Heart right ventricle (tissue), 16 donors: ENCODE measurements around the gene AKAP13. TPM values are rescaled to one million over a fixed set of nuclear protein-coding genes. Genes with fewer than 3 reads are reported as not detected.

Source experiments
- ATAC-seq, 8 donors: fragments of 200-7000 bp; cut with Tn5 transposase; one replicate each; pipeline ENCODE4 v1.9.1; 2020; ENCODE audit warnings: mild to moderate bottlenecking in 8 of 8, moderate library complexity in 8 of 8, moderate number of reproducible peaks in 1 of 8
- DNase-seq, 2 donors: peaks; one replicate each; pipeline ENCODE4 v3.0.0-alpha.2; 2020
- H3K27ac ChIP-seq, 10 donors: fragments of 200-600 bp; sonication (generic) in 2 of 10; one replicate each; pipeline versions ENCODE4 v1.5.0 to v1.8.0; 2020 to 2022; ENCODE audit warnings: mild to moderate bottlenecking in 3 of 10
- H3K27me3 ChIP-seq, 7 donors: fragments of 200-600 bp; one replicate each; pipeline ENCODE4 v1.8.0; 2021 to 2022; ENCODE audit warnings: mild to moderate bottlenecking in 2 of 7
- H3K36me3 ChIP-seq, 9 donors: fragments of 200-600 bp; sonication (generic) in 1 of 9; one replicate each; pipeline versions ENCODE4 v1.5.0 to v1.8.0; 2020 to 2022; ENCODE audit warnings: mild to moderate bottlenecking in 2 of 9
- H3K4me1 ChIP-seq, 9 donors: fragments of 200-600 bp; sonication (generic) in 1 of 9; one replicate each; pipeline versions ENCODE4 v1.5.0 to v1.8.0; 2020 to 2022; ENCODE audit warnings: mild to moderate bottlenecking in 4 of 9
- H3K4me3 ChIP-seq, 10 donors: fragments of 200-600 bp; sonication (generic) in 2 of 10; one replicate each; pipeline versions ENCODE4 v1.5.0 to v1.8.0; 2020 to 2022; ENCODE audit warnings: mild to moderate bottlenecking in 7 of 10, moderate library complexity in 2 of 10
- H3K9me3 ChIP-seq, 11 donors: fragments of 200-600 bp in 10 of 11; sonication (generic) in 2 of 11; one replicate each; pipeline versions ENCODE4 v1.5.0 to v1.8.0; 2013 to 2022; ENCODE audit warnings: mild to moderate bottlenecking in 2 of 11, control low read depth in 1 of 11, moderate library complexity in 1 of 11
- CTCF ChIP-seq, 9 donors: fragments of 200-600 bp; sonication (generic) in 2 of 9; IDR thresholded peaks; one replicate each; pipeline versions ENCODE4 v1.5.0 to v1.8.0; 2021 to 2022; ENCODE audit warnings: antibody characterized with exemption in 9 of 9, mild to moderate bottlenecking in 5 of 9, moderate library complexity in 1 of 9
- WGBS, 2 donors: extraction: QIAGEN DNeasy Blood & Tissue Kit; methylation state at CpG; one replicate each; pipeline ENCODE4 v1.1.7; 2013; ENCODE audit warnings: inconsistent platforms in 1 of 2; 5-methylcytosine and 5-hydroxymethylcytosine counted together
- intact Hi-C, 10 donors: fragments of 100-400 bp; cut with DNase I; formaldehyde crosslinking; loops; one replicate each; pipeline versions ENCODE4 v1.11.1 to v1.14.2; 2022
- polyA plus RNA-seq, 2 donors: library from polyadenylated mRNA; stranded (reverse); fragments of 200-250 nt; gene quantifications; one replicate each; pipeline ENCODE4 v1.2.3, GENCODE V29; 2013
- total RNA-seq, 10 donors: library from RNA; stranded (reverse); fragmentation: NEBNext Ultra II Directional in 3 of 10; extraction: Animal tissue kit (Norgen Biotek cat#: 25700) in 3 of 10; gene quantifications; one replicate each; pipeline versions ENCODE4 v1.2.1 to v1.2.4, GENCODE V29; 2021 to 2023
- donor health status: Arrhythmogenic right ventricular cardiomyopathy.
- donor health status: ischemic (EF 13 %, LVEDD 7.1; RV severe dilation, severe dysfunction).
- donor health status: healthy with polysubstance abuse.
- donor health status: DM: no; HTN: yes; CAD: no.
- donor health status: DM: no; HTN: no; CAD: no.
- donor health status: ischemic (EF 25% LVEDD 6.9; RV normal size, moderate dysfunction).
- donor health status: ischemic (EF 25% LVEDD 5.7; RV mildly dilated, moderate dysfunction).
- donor health status: healthy.
- donor health status: DM: yes; HTN: yes; CAD: no.
- donor health status: Ischemic cardiomyopathy.
- donor health status: ischemic (EF 35%, LVEDD 5.7; RV mildly dilated, moderate dysfunction).
- donor health status: nonischemic (EF 11% LVEDD 7.7; RV severe dilation, severe dysfunction).
- donor health status: DM: yes; HTN: yes; CAD: no.
- donor health status: PGD.
- donor health status: ischemic (EF 29% LVEDD 5.4; RV normal size, mild dysfunction).
- donor health status: nonischemic (EF 23%, LVEDD 6.1; RV moderate dilation, normal function).

The AKAP13 gene
- total and polyA plus RNA-seq, 12 donors, result 89.3 to 645 (median 480) TPM

DNA sequence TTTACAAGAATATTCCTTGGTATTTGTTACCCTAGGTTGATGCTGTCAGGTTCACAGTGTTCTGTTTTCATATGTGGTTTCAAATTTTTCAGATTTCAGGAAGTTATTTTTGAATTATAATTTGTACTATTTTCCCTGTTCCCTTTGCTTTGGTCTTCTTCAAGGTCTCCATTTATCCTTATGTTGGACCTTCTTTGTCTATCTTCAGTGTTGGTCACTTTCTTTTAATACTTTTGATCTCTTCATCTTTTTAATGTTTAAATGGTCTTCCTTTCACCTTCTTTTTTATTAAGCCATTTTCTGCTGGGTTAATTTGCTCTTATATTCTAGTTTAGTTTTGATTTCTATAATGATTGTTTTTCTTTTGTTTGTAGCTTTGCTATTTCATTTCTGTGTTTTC is 353.0 kb downstream of the AKAP13 start:
- intact Hi-C loops, result loop anchor here in 8 of 10 donors (5.0 to 10.0 kb wide), 4 partner anchors 61 to 249 kb away; partner anchors contain the start of gene KLHL25 (in 1 of the 8)
- DNase-seq (no peak), ATAC-seq (no peak)
- H3K4me1 ChIP-seq, result peaks cover 0 to 22% (median 4%) of the 10 kb centered on the region in 9 donors
- no peak for TF ChIP-seq CTCF (IDR thresholded peaks at IDR 0.05)
- no peaks in the 10 kb centered on the region for H3K27me3 ChIP-seq
- H3K27ac ChIP-seq, result no peak overlapping the region
- no peak overlapping the region for H3K4me3 ChIP-seq
- H3K9me3 ChIP-seq, result peaks cover 0 to 16% (median 10%) of the 10 kb centered on the region in 11 donors
- H3K36me3 ChIP-seq, result peaks cover 0 to 100% (median 64%) of the 10 kb centered on the region in 9 donors

DNA sequence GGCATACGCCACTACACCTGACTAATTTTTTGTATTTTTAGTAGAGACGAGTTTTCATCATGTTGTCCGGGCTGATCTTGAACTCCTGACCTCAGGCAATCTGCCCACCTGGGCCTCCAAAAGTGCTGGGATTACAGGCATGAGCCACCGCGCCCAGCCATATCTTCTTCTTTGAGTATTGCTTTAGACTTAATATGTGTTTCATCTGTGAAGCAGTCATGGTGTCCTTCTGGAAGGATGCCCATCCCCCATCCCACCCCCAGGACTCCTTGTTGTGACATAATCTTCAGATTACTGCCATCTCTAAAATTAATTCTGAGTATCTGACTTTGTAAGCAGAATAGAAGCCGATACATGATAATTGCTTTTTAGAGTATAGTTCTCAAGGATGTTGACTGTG is 356.7 kb downstream of the AKAP13 start:
- H3K4me1 ChIP-seq, result peaks cover 0 to 25% (median 5%) of the 10 kb centered on the region in 9 donors
- no peaks in the 10 kb centered on the region for H3K27me3 ChIP-seq
- WGBS, 2 donors, result 85 to 86% methylated on average over 6 of the region's 6 CpGs
- peaks cover 0 to 100% (median 69%) of the 10 kb centered on the region in 9 donors for H3K36me3 ChIP-seq
- DNase-seq (no peak), ATAC-seq (no peak)
- H3K9me3 ChIP-seq, result peaks cover 0 to 16% (median 10%) of the 10 kb centered on the region in 11 donors
- peak overlapping the region in 1 of 10 donors; percentile 15 for H3K27ac ChIP-seq
- H3K4me3 ChIP-seq, result no peak overlapping the region
- TF ChIP-seq CTCF (IDR thresholded peaks at IDR 0.05), result no peak
- intact Hi-C loops, result loop anchor here in 2 of 10 donors (10.0 kb wide), 2 partner anchors 58 to 252 kb away; partner anchors contain the start of gene KLHL25 (in 1 of the 2)

DNA sequence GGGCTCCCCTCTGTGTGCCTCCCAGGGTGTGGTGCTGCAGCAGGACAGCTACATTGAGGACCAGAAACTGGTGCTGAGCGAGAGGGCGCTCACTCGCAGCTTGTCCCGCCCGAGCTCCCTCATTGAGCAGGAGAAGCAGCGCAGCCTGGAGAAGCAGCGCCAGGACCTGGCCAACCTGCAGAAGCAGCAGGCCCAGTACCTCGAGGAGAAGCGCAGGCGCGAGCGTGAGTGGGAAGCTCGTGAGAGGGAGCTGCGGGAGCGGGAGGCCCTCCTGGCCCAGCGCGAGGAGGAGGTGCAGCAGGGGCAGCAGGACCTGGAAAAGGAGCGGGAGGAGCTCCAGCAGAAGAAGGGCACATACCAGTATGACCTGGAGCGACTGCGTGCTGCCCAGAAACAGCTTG is 360.6 kb downstream of the AKAP13 start:
- intact Hi-C loops, result no loop called here
- ATAC-seq (peak in 3 of 8 donors; percentile 4 to 14 (median 9)), DNase-seq (no peak)

DNA sequence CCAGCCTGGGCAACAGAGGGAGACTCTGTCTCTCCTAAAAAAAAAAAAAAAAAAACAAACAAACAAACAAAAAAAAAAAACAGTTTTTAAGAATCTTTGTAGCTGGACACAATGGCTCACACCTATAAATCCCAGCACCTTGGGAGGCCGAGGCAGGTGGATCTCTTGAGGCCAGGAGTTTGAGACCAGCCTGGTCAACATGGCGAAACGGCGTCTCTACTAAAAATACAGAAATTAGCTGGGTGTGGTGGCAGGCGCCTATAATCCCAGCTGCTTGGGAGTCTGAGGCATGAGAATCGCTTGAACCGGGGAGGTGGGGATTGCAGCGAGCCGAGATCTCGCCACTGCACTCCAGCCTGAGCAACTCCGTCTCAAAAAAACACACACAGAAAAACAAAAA is 361.3 kb downstream of the AKAP13 start:
- no peaks in the 10 kb centered on the region for H3K27me3 ChIP-seq
- 91 to 93% methylated on average over 11 of the region's 11 CpGs for WGBS, 2 donors
- DNase-seq (no peak), ATAC-seq (no peak)
- no peak for TF ChIP-seq CTCF (IDR thresholded peaks at IDR 0.05)
- H3K27ac ChIP-seq, result peak overlapping the region in 2 of 10 donors; percentile 16 to 49
- peaks cover 0 to 100% (median 58%) of the 10 kb centered on the region in 9 donors for H3K36me3 ChIP-seq
- H3K4me3 ChIP-seq, result no peak overlapping the region
- peaks cover 0 to 42% (median 12%) of the 10 kb centered on the region in 9 donors for H3K4me1 ChIP-seq
- no peaks in the 10 kb centered on the region for H3K9me3 ChIP-seq
- intact Hi-C loops, result no loop called here

More for the DNA sequence above, 360.6 kb downstream of the AKAP13 start:
- Histone ChIP-seq H3K36me3 (peaks cover 0 to 100% (median 63%) of the 10 kb centered on the region in 9 donors), H3K4me3 (no peak overlapping the region), H3K9me3 (no peaks in the 10 kb centered on the region), H3K27ac (peak overlapping the region in 2 of 10 donors; percentile 26 to 47), H3K4me1 (peaks cover 0 to 42% (median 12%) of the 10 kb centered on the region in 9 donors), H3K27me3 (no peaks in the 10 kb centered on the region)
- 90 to 93% methylated on average over 20 of the region's 20 CpGs for WGBS, 2 donors
- no peak for TF ChIP-seq CTCF (IDR thresholded peaks at IDR 0.05)
